ENCODE results near the gene DMD.

The DMD gene

GRCh38 chrX:31832263-31832662 is 1379.1 kb downstream of the DMD start:
- no peak for DNase-seq

DNA sequence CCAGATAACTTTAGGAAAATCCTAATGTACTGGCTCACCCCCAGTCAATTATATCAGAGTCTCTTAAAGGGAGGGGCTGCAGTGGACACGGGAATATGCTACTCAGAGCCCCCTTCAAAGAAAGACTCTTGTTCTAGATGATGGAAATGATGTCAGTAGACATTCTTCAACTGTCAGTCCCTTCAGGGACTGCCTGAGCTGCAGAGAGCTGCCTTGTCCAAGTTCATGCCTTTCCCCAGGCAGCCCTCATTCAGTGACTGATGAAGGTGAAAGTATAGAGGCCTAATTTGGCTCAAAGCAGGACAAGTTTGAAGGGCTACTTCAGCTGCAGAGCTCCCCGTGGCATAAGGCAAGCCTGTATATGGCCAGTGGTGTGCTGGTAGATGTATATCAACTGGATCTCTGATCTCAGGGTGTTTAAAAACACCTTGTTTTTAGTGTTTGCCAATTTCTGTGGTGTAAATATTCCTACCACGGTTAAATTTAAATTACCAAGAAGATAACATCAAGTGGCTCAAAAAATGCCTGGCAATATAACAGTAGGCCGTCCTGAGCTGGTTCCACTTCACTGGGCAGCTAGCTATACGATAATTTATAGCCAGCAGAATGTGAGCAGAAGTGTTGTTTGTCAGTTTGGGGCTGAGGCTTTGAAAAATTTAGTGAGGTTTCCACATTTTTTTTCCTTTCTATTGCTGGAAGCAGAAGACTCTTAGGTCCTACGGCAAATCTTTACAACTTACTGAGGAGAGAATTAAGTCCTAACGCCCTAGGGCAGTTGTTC is 1390.7 kb downstream of the DMD start:
- DNase-seq = no peak

DNA sequence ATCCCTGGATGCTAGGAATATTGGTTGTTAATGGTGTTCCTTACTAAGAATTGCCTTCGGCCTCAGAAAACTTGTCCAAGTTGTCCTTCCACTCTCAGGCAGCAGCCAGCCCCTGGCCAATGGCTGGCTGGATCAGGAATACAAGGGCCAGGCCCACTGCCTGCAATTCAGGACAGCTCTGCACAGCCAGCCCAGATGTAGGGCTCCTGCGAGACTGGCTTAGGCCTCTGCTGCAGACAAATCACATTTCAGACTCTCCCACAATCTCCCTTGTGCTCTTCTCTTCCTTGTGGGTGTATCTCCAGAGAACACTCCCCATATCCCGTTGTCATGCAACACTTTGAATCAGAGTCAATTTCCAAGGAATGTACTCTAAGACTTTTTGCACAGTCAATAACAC is 1391.9 kb downstream of the DMD start:
- DNase-seq = no peak

- DNase-seq = no peak
Measured at GRCh38 chrX:31811106-31811505, 1400.2 kb downstream of the DMD start.

DNA sequence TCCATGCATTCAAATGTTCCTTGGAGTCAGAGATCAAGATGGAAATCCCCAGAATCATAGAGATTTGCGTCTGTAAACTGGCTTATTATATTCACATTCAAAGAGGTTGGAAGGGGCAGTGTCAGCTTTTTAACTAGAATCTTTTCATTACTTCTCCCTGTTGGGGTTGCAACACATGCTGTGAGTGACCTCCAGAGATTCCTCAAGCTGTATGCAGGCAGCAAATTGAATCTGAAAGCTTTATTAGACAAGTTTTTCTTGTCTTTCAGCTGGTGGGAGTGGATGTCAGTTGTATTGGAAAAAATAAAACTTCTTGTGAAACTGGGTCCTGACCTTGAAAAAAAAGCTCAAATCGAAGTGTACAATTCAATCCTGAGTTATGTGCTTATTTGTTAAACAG is 1403.0 kb downstream of the DMD start:
- no peak for DNase-seq

GRCh38 chrX:31807165-31807564 is 1404.2 kb downstream of the DMD start:
- no peak for DNase-seq

- no peak for DNase-seq
Measured at GRCh38 chrX:31805781-31806180, 1405.6 kb downstream of the DMD start.

DNA sequence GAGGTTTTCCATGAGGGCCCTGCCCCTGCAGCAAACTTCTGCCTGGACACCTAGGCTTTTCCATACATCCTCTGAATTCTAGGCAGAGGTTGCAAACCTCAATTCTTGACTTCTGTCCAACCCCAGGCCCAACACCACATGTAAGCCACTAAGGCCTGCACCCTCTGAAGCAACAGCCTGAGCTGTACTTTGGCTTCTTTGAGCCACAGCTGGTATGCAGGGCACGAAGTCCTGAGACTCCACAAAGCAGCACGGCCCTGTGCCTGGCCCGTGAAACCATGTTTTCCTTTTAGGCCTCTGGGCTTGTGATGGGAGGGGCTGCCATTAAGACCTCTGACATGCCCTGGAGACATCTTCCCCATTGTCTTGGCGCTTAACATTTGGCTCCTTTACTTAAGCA is 1411.1 kb downstream of the DMD start:
- no peak for DNase-seq

GRCh38 chrX:31796624-31797023 is 1414.7 kb downstream of the DMD start:
- no peak for DNase-seq

GRCh38 chrX:31747411-31747810 is 1463.9 kb downstream of the DMD start:
- DNase-seq = no peak

DNA sequence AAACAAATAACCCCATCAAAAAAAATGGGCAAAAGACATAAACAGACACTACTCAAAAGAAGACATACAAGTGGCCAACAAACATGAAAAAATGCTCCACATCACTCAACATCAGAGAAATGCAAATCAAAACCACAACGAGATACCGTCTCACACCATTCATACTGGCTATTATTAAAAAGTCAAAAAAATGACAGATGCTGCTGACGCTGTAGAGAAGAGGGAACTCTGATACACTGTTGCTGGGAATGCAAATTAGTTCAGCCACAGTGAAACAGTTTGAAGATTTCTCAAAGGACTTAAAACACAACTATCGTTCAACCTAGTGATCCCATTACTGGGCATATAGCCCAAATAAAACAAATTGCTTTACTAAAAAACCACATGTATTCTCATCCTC is 1468.3 kb downstream of the DMD start:
- no peak for DNase-seq

GRCh38 chrX:31717474-31717873 is 1493.9 kb downstream of the DMD start:
- DNase-seq = no peak

DNA sequence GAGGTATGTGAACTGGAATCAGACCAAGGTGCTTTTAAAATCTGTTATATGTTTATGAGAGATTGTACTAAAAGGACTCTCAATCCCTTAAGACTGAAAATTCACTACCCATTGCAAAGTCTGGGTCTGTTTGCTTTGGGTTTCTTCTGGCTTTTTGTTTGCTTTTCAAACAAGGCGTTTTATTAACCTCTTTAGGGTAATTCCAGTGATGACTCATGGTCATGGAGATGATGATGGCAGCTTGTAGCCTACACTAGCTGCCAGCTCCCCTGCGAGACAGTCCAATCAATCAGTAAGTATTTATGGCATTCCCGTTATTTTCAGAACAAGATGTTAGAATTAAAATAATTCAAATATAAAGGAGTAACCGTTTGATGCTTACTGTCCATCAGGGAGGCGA is 1495.7 kb downstream of the DMD start:
- DNase-seq = no peak

GRCh38 chrX:31714797-31715196 is 1496.6 kb downstream of the DMD start:
- DNase-seq = no peak

DNA sequence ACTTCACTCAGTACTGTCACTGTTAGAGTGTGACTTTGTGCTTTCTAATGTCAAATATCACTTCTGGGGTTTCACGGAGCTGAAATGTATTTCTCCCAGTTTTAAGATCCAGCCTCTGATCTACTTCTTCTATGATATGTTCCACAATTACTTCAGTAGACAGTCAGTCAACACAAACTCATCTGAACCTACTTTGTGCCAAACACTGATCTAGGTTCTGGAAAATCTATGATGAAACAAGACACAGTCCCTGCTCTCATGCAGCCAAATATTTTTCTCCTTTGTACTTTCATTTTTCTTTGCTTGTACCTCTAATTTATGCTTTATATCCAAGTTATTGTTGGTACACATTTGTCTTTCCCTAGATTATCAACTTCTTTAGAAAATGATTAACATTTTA is 1498.2 kb downstream of the DMD start:
- no peak for DNase-seq

- no peak for DNase-seq
Measured at GRCh38 chrX:31711166-31711565, 1500.2 kb downstream of the DMD start.

GRCh38 chrX:31708116-31708515 is 1503.2 kb downstream of the DMD start:
- no peak for DNase-seq

DNA sequence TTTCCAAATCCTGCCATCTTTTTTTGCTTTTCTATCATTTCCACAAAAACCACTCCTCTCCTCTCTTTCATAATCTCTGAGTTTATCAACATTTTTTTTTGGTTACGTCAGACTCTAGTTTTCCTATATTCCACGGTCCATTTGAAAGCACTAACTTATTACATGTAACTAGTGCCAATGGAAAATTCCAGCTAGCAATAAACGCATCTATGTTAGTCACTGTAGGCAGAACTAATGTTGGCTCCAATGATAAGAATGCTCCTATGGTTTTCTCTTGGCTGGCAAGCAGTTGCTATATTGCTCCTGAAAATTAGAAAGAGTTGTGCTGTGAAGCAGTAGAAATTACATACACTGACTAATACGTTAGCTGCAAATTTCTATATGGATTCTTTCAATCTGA is 1504.9 kb downstream of the DMD start:
- no peak for DNase-seq

DNA sequence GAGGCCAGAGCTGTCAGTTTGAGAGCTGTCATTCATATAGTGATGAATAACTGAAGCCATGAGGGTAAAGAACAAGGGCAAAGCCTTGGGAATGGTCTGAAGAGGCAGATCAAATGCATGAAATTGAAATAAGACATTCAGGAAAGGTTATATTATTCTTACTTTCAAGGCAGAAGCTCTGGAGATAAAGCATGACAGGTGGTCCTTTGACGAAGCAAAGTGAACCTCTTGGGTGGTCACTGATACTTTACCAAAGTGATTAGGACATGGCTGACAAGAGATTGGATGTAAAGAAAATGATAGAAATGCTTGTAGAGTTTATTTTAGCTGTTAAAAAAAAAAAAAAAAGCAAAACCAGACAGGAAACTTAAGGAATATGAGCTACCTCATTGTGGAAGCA is 1505.5 kb downstream of the DMD start:
- no peak for DNase-seq

GRCh38 chrX:31704938-31705337 is 1506.4 kb downstream of the DMD start:
- no peak for DNase-seq

DNA sequence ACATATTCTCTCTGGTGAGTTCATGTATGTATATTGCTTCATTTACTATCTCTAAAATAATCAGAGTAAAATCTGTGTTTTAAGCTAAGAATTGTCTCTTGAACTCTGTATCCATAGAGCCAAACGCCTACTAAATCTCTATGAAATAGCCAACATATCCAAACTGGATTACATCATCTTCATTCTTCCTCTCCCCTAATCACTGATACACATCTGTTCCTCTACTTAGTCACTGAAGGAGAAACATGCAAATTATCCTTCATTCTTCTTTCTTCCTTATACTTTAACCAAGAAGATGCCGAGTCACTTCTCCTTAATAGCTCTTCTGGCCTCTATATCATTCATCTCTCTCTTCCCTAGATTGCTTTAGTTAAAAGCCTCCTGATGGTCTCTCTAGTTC is 1509.1 kb downstream of the DMD start:
- no peak for DNase-seq

GRCh38 chrX:31697294-31697916 is 1513.9 kb downstream of the DMD start:
- DNase-seq = no peak

- no peak for DNase-seq
Measured at GRCh38 chrX:31679861-31680260, 1531.5 kb downstream of the DMD start.

DNA sequence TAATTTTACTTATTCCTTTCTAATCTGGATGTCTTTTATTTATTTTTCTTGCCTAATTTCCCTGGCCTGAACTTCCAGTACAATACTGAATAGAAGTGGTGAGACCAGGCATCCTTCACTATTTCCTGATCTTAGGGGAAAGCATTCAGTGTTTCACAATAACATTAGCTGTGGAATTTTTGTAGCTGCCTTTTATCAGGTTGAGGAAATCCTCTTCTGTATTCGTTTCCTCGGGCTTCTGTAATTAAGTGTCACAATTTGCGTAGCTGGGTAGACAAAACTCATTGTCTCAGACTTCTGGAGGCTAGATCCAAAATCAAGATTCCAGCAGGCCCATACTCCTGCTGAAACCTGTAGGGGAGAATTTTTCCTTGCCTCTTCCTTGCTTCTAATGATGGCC is 1541.1 kb downstream of the DMD start:
- DNase-seq = no peak

DNA sequence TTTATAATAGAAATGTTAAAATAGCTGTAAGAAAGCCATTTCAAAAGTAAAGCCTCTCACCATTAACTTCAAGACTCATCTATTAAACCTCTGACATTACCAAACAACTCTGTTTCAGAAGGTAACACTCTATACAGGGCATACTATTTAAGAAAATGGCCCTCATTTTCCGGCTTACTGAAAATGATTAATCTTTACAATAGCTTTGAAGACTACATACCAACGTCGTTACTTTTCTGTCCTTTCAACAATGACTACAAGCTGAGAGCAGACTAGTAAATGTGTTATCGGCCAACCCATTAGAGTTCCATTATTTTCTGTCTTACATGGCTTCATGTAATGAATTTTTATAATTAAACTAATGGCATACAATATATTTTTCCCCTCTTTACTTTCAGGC is 1545.9 kb downstream of the DMD start:
- DNase-seq = no peak

Data from stimulated activated CD4-positive, alpha-beta T cell treated with anti-CD3 and anti-CD28 coated beads, Interleukin-4, amount 100 ng/mL, for 1 hour (primary cell).